Measurements from ENCODE around the gene DLGAP3.

GRCh38 chr1:34975338-34975737, 45.9 kb upstream of the DLGAP3 start:
- TF ChIP-seq CTCF (IDR thresholded peaks at IDR 0.05) (no peak), POLR2A (IDR thresholded peaks at IDR 0.05) (no peak), POLR2AphosphoS5 (IDR thresholded peaks at IDR 0.05) (no peak)

All from prostate gland (tissue), 2 donors.